HG03432 (cell line): ENCODE results near the gene MCM3.

Source experiments
- ATAC-seq: cut with Tn5 transposase; IDR thresholded peaks from one replicate; pipeline ENCODE4 v1.9.1; 2021; ENCODE audit warnings: mild to moderate bottlenecking, moderate library complexity; ENCODE audit not compliant: unreplicated experiment

Gene MCM3

DNA sequence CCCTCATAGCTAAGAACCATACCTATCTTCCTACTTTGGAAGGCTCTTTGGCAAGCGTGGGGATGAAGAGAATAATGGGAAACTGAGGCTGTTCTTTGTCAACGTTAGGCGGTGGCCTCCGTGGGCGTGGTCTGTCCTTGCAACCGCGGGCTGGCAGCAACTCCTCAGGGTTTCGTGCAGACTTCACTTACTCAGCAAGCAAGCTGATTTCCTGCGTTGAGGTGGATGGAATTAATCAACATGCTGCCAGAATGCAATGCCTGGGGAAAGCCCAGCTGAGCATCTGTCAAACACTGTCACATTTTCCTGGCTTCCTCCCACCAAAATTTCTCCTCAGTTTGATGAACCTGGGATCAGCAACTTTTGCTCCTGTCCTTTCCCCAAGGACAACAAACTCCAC is 31.0 kb downstream of the MCM3 start:
- no peak for ATAC-seq

DNA sequence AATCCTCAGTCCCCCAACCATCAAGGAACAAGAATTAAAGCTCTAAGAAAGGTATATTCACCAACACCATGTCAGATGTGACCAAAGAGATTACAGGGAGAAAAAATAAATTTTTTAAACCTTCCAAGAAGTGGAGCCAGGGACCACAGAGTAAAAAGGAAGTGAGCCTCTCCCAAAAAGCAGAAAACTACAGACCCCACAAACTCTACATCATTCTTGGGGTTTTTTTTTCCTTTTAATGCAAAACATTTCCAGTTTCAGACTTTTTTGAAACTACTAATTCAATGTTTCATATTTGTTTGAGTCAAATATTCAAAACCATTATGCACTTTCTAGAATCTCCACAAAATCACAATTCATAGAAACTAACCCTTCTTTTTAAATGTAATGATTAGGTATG is 33.4 kb downstream of the MCM3 start:
- no peak for ATAC-seq

DNA sequence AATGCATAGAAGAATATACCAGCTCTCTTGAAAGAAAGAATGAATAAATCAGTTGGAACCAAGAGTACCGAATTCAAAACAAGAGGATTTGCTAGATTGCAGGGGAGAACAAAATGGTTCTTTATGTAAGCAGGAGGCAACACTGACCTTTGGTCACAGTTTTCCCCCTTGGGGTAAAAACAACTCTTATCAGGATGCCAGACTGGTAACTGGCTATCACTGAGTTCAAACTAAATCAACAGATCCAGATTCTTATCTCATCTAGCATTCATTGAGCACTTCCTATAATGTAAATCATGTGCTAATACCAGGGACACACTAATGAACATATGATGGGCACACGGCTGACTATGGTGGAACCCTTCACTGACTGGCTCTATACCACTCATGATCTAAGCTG is 35.5 kb downstream of the MCM3 start:
- no peak for ATAC-seq

DNA sequence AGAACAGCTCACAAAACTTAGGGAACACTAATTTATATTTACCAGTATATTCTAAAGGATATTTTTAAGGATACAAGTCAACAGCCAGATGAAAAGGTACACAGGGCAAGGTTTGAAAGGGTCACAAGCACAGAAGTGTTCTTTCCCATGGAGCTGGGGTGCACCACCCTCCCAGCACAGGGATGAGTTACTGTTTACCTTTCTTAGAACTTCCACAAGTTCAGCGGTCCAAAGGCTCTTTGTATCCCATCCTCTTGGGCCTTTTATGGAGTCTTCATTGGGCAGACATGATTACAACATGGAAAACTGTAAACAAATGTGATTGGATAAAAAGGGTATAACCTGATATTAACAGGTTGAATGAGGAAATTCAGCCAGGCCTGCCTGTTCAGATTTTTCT is 39.1 kb downstream of the MCM3 start:
- ATAC-seq = no peak

DNA sequence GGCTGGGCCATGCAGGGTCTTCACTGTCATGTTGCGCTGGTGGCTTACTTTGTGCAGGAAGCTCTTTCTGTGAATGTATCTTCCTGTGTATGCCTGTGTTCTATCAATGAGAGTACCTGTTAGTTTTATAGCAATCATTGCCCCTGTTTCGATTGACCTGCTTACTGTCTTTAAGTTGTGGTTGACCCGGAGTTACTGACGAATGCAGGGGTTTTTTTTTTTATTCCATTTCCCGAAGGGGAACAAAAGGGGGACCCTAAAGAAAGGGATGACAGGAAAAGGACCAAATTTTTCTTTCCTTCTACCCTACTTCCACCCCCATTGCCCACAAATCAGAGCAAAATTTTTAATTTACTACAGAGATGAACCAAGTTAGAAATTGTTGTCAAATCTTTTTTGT is 40.1 kb downstream of the MCM3 start, which contains the start of gene IL17F:
Gene IL17F (minus strand): TSS at position 101 of the 400 bp plus-strand sequence. CDS start 71 bp downstream, at position 30.
- ATAC-seq = no peak

DNA sequence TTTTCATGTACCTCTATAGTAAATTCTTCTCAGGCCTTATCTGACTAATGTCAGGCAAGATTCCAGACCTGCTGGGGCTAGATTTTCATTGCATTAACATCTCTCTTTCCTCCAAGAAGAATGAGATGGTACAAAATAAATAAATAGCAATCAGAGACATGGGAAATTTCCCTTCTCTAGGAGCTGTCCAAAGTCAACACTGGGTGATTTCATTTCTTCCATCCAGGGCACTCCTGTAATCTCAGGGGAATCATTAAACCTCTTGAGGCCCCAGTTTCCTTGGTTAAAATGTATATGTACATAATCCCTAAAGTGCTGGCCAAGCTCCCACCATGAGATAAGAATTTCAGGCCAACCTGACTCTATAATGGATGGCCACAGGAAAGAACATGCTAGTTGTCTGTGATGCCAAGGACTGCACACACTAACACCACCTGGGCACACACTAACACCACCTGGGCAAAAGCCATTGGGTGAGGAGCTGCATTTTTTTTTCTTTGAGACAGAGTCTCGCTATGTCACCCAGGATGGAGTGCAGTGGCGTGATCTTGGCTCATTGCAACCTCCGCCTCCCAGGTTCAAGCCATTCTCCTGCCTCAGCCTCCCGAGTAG is 41.2 kb downstream of the MCM3 start:
- no peak for ATAC-seq

DNA sequence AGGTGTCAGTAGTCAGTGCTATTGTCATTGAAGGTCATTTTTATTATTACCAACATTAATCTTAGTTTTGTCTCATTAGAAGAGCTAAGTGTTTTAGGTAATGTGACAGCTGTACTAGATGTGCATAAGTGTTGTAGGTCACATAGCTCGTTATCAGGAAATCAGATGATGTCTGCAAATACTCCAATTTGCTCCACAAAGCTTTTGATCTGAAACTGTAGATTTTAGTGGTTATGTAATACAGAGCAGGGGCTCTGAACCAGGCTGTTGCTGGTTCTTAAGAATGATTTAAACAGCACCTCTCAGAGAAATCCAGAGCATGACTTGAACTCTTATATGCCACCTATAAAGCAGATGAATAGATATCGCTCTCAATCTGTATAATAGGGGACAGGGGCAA is 42.7 kb downstream of the MCM3 start:
- ATAC-seq = no peak

DNA sequence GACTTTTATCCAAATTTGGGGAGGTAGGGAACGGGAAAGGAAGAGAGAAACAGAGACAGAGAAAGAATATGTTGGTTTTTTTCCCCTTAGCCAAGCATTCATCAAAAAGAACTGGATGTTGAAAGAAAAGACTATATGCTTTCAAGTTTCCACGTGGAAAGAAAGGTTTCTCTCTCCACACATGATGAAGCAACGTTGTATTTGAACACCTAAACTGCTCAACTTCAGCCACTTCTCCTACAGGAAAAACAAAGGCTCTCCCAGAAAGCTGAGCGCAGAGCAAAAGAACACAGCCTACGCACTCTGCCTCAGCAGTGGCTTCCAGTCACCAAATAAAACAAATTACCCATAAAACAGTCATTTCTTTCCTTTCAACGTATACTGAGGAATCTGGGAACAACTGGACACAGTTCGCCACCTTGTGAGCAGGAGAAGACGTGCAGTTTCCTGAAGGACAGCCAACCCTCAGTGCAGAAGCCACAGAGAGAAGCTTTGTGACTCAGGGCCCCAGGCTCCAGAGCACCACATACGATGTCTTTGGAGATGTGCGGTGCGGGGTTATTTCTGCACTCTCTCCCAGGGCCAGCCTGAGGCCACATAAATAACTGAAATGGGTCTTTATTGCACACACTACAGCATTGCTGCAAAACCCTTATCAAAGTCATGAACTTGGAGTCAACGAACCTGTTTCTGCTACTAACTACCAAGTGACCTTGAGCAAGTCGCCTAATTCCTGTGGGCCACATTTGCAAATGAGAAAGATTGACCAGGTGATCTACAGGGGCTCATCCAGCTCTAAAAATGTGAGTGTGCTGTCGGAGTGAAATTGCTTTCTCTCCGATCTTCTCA is 50.3 kb downstream of the MCM3 start:
- peak; percentile 95 for ATAC-seq

DNA sequence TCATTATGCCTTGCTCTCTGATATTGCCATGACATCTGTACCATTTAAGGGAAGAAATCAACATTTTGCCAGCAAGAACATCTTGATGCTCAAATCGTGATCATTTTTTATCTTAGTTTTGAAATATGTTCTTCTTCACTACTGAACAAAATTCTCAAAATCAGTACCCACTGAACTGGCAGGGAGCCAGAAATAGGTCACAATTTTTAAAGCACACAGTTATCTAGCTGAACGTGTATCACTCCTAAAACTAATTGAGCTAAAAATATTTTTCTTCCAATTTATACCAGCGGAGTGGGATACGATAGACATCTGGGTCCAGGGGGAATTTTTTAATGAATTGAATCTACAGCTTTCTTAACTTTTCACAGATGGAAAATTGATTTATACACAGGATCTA is 51.5 kb downstream of the MCM3 start:
- no peak for ATAC-seq

DNA sequence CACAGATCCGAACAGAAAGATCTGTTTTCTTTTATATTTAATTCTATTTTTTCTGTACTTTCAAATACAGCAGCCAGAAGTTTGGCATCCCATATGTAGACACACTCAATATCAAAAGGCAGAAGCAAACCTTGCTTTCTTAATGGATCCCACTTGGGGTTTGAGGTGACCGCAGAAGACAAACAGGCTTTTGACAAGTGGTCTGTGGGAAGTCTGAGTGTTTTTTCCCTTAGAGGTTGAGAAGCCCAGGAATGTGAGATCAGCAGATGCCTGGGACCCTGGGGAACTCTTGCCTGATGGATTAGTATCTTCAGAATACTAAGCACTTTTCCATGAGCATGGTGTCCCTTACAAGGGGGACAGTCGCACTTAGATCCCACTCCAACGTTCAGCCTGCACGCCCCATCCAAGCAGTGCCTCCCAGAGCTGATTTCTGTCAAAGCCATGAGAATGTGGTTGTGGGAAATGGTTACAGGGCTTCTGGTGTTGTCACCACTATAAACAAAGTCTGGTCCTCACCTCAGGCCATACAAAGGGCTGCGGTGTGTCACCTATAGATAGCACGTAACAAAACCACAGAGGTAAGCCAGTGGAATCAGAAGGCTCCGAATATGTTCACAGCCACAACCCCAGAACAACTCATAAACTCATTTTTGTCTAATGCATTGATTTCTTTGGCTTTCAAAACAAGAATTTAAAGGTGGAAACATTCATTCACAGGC is 53.0 kb downstream of the MCM3 start:
- no peak for ATAC-seq

DNA sequence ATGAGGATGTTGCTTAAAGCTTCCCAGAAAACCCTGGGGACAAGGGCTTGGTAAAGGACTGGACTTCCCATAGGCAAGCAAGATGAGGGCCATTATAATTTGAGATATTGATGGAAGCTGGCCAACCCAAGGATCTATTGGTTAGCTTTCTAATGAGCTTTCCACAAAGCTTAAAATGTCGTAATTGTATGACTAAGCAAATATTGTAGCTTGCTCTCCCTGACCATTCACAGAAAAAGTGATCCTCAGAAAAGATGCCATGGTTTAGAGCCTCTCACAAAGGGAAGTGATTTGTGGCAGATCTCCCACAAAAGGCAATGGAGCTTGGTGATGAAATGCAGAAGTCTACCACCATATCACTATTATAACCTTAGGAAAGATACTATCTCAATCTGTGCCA is 53.9 kb downstream of the MCM3 start:
- ATAC-seq = no peak

DNA sequence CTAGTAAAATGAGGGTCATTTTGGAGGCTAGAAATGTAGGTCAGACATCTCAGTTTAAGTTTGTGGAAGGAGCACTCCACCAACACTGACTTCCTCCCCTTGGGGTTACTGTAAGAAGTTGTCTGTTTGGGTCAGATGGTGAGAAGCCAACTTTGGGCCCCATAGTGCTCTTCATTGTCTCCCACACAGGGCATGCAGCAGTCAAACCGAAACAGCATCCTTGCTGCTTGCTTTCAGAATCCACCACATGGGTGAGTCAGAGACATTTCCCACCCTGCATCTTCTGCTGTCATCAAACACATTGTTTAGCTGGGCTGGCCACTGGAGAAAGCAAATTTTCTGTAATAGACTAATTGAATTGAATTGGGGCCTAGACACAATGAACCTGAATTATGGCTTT is 57.0 kb downstream of the MCM3 start:
- ATAC-seq = peak; percentile 100

DNA sequence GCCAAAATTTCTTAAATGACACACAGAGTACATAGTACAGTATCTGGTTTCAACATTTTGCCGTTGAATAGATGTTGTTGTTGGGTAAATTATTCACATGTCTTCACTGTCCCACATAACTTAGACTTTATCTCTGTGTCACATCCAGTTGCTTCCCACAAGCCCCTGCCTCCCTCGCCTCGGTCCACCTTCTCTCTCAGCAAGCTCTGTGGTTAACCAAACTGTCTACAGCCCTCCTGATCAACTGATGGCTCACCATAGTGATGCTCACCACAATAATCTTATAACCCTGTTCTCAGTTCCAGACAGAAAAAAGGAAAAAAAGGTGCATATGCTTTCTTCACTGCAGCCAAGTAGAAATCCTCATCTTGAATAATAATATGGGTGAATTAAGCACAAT is 63.2 kb downstream of the MCM3 start:
- ATAC-seq = peak; percentile 91

DNA sequence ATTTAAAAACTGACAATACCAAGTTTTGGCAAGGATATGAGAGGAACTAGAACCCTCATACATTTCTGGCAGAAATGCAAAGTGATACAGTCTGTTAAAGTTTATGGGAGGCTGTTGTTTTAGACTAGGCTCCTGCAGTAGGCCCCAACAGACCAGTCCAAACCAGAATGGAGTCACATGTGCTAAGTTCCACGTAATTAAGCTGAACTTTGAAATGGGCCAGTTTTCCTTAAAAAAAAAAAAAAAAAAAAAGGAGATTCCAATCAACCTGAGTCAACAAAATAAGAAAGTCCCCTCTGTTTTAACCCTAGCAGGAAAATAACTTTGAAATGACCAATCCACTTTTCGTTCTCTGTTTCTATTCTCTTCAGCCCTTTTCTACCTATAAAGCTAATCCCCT is 66.8 kb downstream of the MCM3 start:
- ATAC-seq = no peak

DNA sequence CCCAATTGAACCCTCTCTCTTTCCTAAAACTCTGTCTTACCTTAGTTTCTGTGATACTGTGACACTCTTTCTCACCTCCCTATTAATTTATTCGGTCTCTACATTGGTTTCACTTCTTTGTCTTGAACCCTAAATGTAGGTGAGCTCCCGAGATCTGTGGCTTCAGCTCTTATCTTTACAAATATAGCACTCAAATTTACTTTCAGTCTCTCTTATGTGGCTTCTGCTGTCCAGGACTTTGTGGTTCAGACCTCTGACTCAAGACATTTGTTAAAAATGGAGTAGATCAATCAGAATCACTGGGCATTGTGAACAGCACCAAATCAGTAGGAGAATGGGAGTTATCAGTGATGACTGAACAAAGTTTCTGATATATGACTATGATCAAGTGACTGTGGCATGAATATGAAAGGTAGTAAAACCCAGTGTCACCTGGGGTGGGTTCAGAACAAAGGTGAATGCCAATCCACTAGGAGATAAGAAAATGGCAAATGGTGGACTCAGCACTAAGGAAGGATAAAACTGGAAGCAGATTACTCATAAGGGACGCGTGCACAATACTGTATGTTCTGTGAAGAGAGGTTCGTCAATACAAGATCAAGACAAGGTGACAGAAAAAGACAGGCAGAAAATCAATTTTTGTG is 67.5 kb downstream of the MCM3 start:
- peak; percentile 63 for ATAC-seq

DNA sequence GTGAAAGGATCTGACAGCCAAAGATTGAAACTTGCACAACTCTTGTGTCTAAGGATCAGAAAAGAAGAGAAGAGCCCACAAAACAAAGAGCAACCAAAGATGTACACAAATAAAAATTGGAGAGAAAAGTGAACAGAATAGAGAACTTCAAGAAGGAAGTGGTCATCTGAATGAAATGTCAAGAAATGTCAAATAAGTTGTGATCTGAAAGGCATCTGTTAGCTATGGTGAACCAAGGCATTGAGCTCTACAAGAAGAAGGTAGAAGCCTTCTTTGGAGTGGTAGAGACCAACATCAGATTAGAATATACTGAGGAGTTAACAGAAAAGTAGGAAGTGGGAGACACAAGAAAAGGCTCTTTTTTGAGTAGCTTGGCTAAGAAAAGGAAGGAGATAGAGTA is 68.8 kb downstream of the MCM3 start:
- no peak for ATAC-seq
